NCI-H2107 treated with DMSO at 0.1 percent for 48 hours (cell line): ENCODE data around the gene NSMCE3.

Source experiments
- DNase-seq: peaks from one replicate; lab custom pipeline; 2025; ENCODE audit not compliant: unreplicated experiment; lab: John Stamatoyannopoulos, UW

The NSMCE3 gene

GRCh38 chr15:29269485-29270168, at the start of gene NSMCE3:
NSMCE3 (minus strand) TSS chr15:29269822; CDS start chr15:29269705, 117 bp downstream.
- DNase-seq: peak; percentile 25

- DNase-seq: no peak
Observed at GRCh38 chr15:29316422-29316821, 46.8 kb upstream of the NSMCE3 start.

DNA sequence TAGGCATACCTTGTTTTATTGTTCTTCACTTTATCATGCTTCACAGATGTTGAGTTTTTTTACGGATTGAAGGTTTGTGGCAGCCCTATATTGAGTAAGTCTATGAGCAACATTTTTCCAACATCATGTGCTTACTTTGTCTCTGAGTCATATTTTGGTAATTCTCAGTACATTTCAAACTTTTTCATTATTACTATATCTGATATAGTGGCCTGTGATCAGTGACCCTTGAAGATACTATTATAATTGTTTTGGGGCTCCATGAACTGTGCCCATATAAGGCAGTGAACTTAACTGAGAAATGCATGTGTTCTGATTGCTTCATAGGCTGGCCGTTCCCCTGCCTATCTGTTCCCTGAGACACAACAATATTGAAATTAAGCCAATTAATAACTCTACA, 42.8 kb upstream of the NSMCE3 start:
- DNase-seq: no peak

- DNase-seq: no peak
Observed at GRCh38 chr15:29311696-29312095, 42.1 kb upstream of the NSMCE3 start.

DNA sequence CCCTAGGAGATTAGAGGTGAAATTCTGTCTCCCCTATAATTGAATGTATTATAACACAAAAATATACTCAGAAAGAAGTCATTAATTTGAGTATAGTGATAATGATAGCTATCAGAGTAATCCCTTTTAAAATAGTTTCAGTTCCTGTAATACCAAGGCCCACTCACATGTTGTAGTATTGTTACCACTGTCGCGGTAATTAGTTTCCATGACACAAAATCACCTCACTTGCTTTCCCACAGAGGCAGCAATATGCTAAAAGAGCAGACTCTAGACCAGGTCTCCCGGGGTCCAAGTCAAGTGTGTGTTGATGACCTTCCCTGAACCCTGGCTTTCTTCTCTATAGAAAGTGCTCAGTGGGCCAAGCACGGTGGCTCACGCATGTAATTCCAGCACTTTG, 39.5 kb upstream of the NSMCE3 start:
- DNase-seq: no peak

- DNase-seq: no peak
Observed at GRCh38 chr15:29308299-29308698, 38.7 kb upstream of the NSMCE3 start.

GRCh38 chr15:29305556-29305955, 35.9 kb upstream of the NSMCE3 start:
- DNase-seq: no peak

DNA sequence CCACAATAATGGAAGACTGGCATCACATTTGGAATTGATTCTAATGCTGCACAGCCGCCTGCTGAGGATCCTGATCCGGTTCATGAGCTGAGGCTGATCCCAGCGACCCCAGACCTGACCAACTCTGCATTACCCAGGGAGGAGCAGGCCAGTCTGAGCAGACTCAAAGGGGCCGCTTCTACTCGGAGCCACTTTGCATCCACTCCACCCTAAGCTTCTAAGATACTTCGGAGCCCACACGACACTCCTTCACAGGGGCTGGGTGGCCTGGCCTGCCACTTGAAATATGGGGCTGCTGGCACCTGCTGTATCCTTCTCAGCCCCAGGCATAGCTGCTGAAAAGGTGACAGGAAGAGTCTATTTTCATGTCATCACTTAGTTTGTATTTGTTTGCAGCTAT, 33.2 kb upstream of the NSMCE3 start:
- DNase-seq: no peak

DNA sequence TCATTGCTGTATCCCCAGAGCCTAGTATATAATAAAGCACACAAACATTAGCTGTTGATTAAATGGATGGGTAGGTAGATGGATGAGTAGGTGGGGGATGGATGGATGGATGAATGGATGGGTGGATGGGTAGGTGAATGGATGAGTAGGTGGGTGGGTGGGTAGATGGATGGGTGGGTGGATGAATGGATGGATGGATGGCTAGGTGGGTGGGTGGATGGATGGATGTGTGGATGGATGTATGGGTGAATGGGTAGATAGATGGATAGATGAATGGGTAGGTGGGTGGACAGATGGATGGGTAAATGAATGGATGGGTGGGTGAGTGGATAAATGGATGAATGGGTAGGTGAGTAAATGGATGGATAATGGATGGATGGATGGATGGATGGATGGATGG, 30.2 kb upstream of the NSMCE3 start:
- no peak for DNase-seq

GRCh38 chr15:29299331-29299730, 29.7 kb upstream of the NSMCE3 start:
- no peak for DNase-seq

DNA sequence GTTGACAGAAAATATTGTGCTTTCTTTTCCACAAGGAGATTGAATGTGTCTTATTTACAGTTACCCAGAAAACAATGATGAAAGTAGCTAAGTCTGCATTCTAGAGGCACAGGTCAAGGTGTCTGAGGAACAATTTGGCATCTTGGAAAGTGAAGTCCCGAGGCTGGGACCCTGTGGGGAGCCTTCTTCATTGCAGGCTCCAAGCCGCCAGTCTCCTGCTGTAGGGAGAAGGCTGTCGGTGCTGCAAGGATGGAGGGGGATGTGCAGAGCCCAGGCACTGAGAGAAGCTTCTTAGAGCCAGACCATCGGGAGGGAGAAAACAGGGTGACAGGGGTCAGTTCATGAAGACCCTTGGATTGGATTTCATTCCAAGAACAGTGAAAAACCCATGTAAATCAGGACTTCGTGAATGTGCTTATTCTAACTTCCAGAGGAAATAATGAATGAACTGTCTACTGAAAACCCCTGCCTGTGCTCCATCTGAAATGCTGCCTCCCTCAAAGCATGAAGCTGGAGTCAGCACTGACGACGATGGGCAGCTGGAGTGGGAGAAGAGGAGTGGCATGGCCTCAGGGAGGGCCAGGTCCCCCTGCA, 25.2 kb upstream of the NSMCE3 start:
- DNase-seq: no peak

- no peak for DNase-seq
Observed at GRCh38 chr15:29291067-29291845, 21.6 kb upstream of the NSMCE3 start.

- no peak for DNase-seq
Observed at GRCh38 chr15:29289173-29289572, 19.6 kb upstream of the NSMCE3 start.

GRCh38 chr15:29285386-29285785, 15.8 kb upstream of the NSMCE3 start:
- DNase-seq: no peak

GRCh38 chr15:29283381-29283780, 13.8 kb upstream of the NSMCE3 start:
- DNase-seq: no peak

GRCh38 chr15:29280514-29280913, 10.9 kb upstream of the NSMCE3 start:
- no peak for DNase-seq

GRCh38 chr15:29278436-29279105, 8.9 kb upstream of the NSMCE3 start:
- no peak for DNase-seq

DNA sequence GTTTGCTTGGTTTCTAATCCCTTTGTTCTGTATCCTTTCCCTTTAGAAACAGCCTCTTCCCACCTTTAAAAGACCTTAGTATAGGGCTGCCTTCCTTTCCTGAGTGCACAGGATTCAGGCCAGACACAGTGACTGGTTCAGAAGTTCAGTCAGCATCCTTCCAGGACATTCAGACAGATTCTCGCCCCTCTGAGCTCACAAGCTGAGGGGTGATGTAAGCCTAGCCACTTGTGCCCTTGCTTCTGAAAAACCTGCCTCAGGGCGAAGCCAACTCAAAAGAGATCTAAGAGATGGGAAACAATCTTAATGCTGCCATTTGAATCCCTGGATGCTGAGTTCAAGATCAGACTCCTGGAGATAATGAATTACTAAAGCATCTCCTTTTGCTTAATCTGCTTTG, 6.7 kb upstream of the NSMCE3 start:
- DNase-seq: no peak

- DNase-seq: no peak
Observed at GRCh38 chr15:29275855-29276254, 6.2 kb upstream of the NSMCE3 start.

DNA sequence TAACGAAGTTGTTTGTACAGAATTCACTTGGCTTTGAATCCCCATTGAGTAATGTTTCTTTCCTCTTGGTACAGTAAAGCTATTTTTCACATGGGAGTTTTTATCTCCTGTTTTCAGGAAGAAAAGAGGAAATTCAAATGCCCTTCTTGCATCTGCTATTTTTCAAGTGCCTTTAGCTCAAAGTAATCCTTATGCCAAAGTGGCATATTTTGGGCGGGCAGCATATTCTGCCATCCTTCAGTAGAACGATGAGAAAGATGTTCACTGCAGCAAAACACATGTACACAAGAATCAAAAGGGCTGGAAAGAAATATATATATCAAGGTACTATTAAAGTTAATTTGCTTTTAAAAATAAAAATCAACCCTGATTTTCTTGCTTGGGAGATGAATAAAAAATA, 5.3 kb upstream of the NSMCE3 start:
- no peak for DNase-seq

DNA sequence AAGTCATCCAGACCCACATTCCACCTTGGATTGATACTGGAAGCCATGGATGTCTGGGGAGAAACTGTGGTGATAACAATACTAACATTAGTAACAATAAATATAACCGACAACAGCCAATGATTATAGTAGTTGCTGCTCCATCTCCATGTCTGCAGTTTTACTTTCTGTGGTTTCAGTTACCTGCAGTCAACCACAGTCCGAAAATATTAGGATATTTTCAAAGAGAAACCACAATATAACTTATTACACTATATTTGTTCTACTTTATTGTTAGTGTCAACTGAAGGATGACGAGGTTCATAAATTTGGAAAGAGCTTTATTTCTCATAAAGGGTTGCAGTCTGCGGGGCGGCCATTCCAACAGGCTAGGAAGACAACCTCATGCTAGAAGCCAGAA, 2.6 kb upstream of the NSMCE3 start:
- no peak for DNase-seq

DNA sequence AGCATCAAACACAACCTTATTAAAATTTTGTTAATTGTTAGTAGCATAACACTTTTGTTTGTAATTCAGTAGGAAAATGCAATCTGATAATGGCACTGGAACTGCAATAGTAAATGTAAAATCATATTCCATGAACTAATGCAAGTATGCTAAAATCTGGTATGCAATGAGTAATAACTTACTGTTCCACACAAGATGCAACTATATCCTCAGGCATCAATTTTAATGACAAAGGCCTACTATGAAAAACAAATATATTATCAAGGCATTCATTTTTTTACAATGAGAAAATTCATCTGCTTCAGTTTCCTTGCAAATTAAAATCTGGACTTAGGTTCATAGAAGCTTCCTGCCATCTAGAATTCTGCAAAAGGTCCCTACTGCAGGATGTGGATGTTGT, 1.4 kb upstream of the NSMCE3 start:
- DNase-seq: no peak
